H1 (cell line): Measurements from ENCODE around the gene APBA2. TPM values are rescaled to one million over a fixed set of nuclear protein-coding genes. Genes with fewer than 3 reads are reported as not detected.

Experiments
- ASH2L ChIP-seq: fragments of 200-600, 300-600 bp; sonication (generic); IDR thresholded peaks from one replicate; pipeline ENCODE4 v1.7.1; 2017; ENCODE audit warnings: low read length
- BACH1 ChIP-seq: IDR thresholded peaks from 2 replicates; pipeline ENCODE4 v1.6.1; 2012; ENCODE audit warnings: low read length, improper control_type of control experiment
- CHD2 ChIP-seq: IDR thresholded peaks from 2 replicates; pipeline ENCODE4 v1.6.1; 2012; ENCODE audit warnings: low read length, improper control_type of control experiment
- EGR1 ChIP-seq: IDR thresholded peaks from 2 replicates; pipeline ENCODE4 v1.6.1; 2011; ENCODE audit warnings: low read depth, low read length, borderline replicate concordance
- EZH2 ChIP-seq: fragments of 200-600 bp; sonication (generic); IDR thresholded peaks from 2 replicates; pipeline ENCODE4 v1.7.1; 2012; ENCODE audit warnings: low read depth, mild to moderate bottlenecking, moderate library complexity, low read length, inconsistent platforms; ENCODE audit not compliant: severe bottlenecking
- JUN ChIP-seq: IDR thresholded peaks from 2 replicates; pipeline ENCODE4 v1.6.1; 2011; ENCODE audit warnings: low read depth, mild to moderate bottlenecking, improper control_type of control experiment, low read length
- KDM1A ChIP-seq: fragments of 200-600, 300-600 bp; sonication (generic); IDR thresholded peaks from 2 replicates; pipeline ENCODE4 v1.7.1; 2016; ENCODE audit warnings: mild to moderate bottlenecking, low read length, borderline replicate concordance
- KDM5A ChIP-seq: fragments of 200-600 bp; IDR thresholded peaks from 2 replicates; pipeline ENCODE4 v1.7.1; 2012; ENCODE audit warnings: mild to moderate bottlenecking, low read length, inconsistent platforms, mixed read lengths
- NANOG ChIP-seq: IDR thresholded peaks from 2 replicates; pipeline ENCODE4 v1.6.1; 2011; ENCODE audit warnings: low read length, low read depth, mild to moderate bottlenecking, inconsistent platforms; ENCODE audit not compliant: insufficient read depth, poor library complexity, severe bottlenecking
- RFX5 ChIP-seq: IDR thresholded peaks from 2 replicates; pipeline ENCODE4 v1.6.1; 2011; ENCODE audit warnings: low read depth, low read length, improper control_type of control experiment, borderline replicate concordance
- RNF2 ChIP-seq: fragments of 200-900, 300-1000 bp; sonication (generic); IDR thresholded peaks from 2 replicates; pipeline ENCODE4 v1.7.1; 2016; ENCODE audit warnings: borderline replicate concordance, low read depth, mild to moderate bottlenecking, antibody characterized with exemption, low read length; ENCODE audit not compliant: poor library complexity, severe bottlenecking; ENCODE audit errors: missing control alignments
- RXRA ChIP-seq: IDR thresholded peaks from 2 replicates; pipeline ENCODE4 v1.6.1; 2011; ENCODE audit warnings: low read depth, mild to moderate bottlenecking, low read length, moderate library complexity; ENCODE audit not compliant: insufficient read depth
- SIN3A ChIP-seq, 2 experiments: IDR thresholded peaks in 1 of 2; conservative IDR thresholded peaks in 1 of 2; 2 replicates each; pipeline ENCODE4 v1.6.1; 2011 to 2012; ENCODE audit warnings: low read length in 2 of 2, improper control_type of control experiment in 1 of 2, low read depth in 1 of 2, mild to moderate bottlenecking in 1 of 2
- SIX5 ChIP-seq: IDR thresholded peaks from 2 replicates; pipeline ENCODE4 v1.6.1; 2011; ENCODE audit warnings: mild to moderate bottlenecking, low read depth, low read length
- TBP ChIP-seq: IDR thresholded peaks from 2 replicates; pipeline ENCODE4 v1.6.1; 2011; ENCODE audit warnings: low read depth, low read length, improper control_type of control experiment
- ZNF274 ChIP-seq: IDR thresholded peaks from 2 replicates; pipeline ENCODE4 v1.7.0; 2012; ENCODE audit warnings: low read length, borderline replicate concordance; ENCODE audit errors: extremely low read depth
- polyA plus RNA-seq, 7 experiments: library from polyadenylated mRNA; depleted of rRNA in 3 of 7; stranded (reverse) in 5 of 7; unstranded in 2 of 7; fragments of >200 nt in 5 of 7; fragments of 200-250 nt in 2 of 7; gene quantifications; 1 replicate in 5 of 7; 2 replicates in 1 of 7; 4 replicates in 1 of 7; pipeline versions ENCODE4 v1.2.1 to v1.2.3, GENCODE V29; 2011 to 2013; ENCODE audit warnings: missing spikeins in 2 of 7, mixed read lengths in 2 of 7
- total RNA-seq: library from RNA; stranded (reverse); fragmentation: NEBNext Ultra II Directional; extraction: Animal tissue kit (Norgen Biotek cat#: 25700); gene quantifications from 2 replicates; pipeline ENCODE4 v1.2.1, GENCODE V29; 2021
- TF ChIP-seq, protein P1 (sequence below): IDR thresholded peaks from 2 replicates; pipeline ENCODE4 v1.6.1; 2012; ENCODE audit warnings: inconsistent platforms
- TF ChIP-seq, protein P2 (sequence below): IDR thresholded peaks from 2 replicates; pipeline ENCODE4 v1.6.1; 2012; ENCODE audit warnings: inconsistent platforms

The APBA2 gene
- total and polyA plus RNA-seq, 2 of the 8 experiments (the other 6 are each of a cell fraction or from before 2014, with no cell fraction given) = 15.5 to 19.0 TPM

DNA sequence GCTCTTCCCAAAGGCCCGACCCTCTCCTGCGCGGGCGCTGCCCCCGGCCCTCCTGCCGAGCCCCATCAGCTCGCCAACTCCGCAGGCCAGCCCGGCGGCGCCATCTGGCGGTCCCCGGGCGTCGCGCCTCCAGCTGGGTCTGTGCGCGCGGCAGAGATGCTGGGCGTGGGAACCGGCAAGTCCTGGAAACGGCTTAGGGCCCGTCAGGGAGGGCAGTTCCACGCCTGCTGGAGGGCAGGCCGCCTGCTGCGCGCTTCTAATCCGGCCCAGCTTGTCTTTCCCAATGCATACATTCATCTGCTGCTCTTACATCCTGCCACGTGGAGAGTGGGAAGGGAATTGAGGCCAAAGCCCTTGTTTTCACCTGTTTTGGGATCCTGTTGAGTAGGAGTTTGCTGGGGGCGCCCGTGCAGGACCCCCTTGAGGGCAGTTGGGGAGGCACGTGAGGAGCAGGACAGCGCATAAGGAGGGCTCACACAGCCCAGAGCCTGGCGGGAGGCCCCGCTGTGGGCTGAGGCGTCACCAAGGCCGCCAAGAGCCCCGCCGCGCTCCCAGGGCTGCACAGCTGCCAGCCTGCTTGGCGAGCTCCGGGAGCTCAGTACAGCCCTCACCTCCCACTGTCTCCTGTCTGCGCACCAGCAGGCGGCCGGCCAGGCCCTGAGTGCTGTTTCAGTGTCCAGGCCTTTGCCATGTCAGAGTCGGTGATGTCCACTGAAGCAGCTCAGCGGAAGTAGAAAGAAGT is 218.2 kb downstream of the APBA2 start (continued):
- TF ChIP-seq EGR1 (no peak), KDM5A (no peak), CHD2 (no peak), SIX5 (no peak), RXRA (no peak), SIN3A (conservative IDR thresholded peaks at IDR 0.05 in 1 of 2, IDR thresholded peaks at IDR 0.05 in 1 of 2; ENCODE audit: low read depth in 1 of 2, low read length in 2 of 2) (peak; percentile 33 to 48; a peak in 1 of 4 replicates), TBP (no peak), NANOG (peak; percentile 36), EZH2 (no peak), KDM1A (peak; percentile 51; the same call in 1 of the 2 replicates), BACH1 (peak; percentile 49; the same call in 1 of the 2 replicates), JUN (no peak), RNF2 (no peak), RFX5 (no peak), ASH2L (peak; percentile 40), ZNF274 (no peak)
- TF ChIP-seq, protein P1, sequence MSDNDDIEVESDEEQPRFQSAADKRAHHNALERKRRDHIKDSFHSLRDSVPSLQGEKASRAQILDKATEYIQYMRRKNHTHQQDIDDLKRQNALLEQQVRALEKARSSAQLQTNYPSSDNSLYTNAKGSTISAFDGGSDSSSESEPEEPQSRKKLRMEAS = no peak
- TF ChIP-seq, protein P2, sequence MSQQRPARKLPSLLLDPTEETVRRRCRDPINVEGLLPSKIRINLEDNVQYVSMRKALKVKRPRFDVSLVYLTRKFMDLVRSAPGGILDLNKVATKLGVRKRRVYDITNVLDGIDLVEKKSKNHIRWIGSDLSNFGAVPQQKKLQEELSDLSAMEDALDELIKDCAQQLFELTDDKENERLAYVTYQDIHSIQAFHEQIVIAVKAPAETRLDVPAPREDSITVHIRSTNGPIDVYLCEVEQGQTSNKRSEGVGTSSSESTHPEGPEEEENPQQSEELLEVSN = peak; percentile 48; the same call in 1 of the 2 replicates
